Kidney epithelial cell (primary cell): ENCODE data around the gene OR1I1. TPM values are rescaled to one million over a fixed set of nuclear protein-coding genes. Genes with fewer than 3 reads are reported as not detected.

Source experiments
- DNase-seq: peaks from one replicate; pipeline ENCODE4 v3.0.0-alpha.2; 2010; ENCODE audit warnings: low read depth
- H3K27me3 ChIP-seq: 2 replicates; pipeline ENCODE4 v1.6.0; 2011; ENCODE audit warnings: low read length; ENCODE audit not compliant: control insufficient read depth, insufficient read depth
- H3K36me3 ChIP-seq: 2 replicates; pipeline ENCODE4 v1.5.1; 2011; ENCODE audit warnings: low read length; ENCODE audit not compliant: control insufficient read depth, insufficient read depth
- H3K4me3 ChIP-seq: 2 replicates; pipeline ENCODE4 v1.5.1; 2011; ENCODE audit warnings: low read depth, mild to moderate bottlenecking, control low read depth, low read length
- total RNA-seq: library from RNA; depleted of rRNA; stranded (reverse); fragments of >200 nt; gene quantifications from 2 replicates; pipeline ENCODE4 v1.2.3, GENCODE V29; 2015
- TF ChIP-seq, protein P1 (sequence below): IDR thresholded peaks from 2 replicates; pipeline ENCODE4 v1.5.1; 2011; ENCODE audit warnings: mild to moderate bottlenecking, moderate library complexity, low read length, control low read depth, inconsistent platforms; ENCODE audit not compliant: insufficient read depth, poor library complexity, severe bottlenecking

The OR1I1 gene
- total RNA-seq, 1 donor from 2014 or later: not detected

GRCh38 chr19:15141143-15141542 lies 59.1 kb downstream of the OR1I1 start:
- Histone ChIP-seq H3K36me3 (no peaks in the 10 kb centered on the region), H3K4me3 (no peak overlapping the region), H3K27me3 (no peaks in the 10 kb centered on the region)
- DNase-seq: no peak
- TF ChIP-seq, protein P1, sequence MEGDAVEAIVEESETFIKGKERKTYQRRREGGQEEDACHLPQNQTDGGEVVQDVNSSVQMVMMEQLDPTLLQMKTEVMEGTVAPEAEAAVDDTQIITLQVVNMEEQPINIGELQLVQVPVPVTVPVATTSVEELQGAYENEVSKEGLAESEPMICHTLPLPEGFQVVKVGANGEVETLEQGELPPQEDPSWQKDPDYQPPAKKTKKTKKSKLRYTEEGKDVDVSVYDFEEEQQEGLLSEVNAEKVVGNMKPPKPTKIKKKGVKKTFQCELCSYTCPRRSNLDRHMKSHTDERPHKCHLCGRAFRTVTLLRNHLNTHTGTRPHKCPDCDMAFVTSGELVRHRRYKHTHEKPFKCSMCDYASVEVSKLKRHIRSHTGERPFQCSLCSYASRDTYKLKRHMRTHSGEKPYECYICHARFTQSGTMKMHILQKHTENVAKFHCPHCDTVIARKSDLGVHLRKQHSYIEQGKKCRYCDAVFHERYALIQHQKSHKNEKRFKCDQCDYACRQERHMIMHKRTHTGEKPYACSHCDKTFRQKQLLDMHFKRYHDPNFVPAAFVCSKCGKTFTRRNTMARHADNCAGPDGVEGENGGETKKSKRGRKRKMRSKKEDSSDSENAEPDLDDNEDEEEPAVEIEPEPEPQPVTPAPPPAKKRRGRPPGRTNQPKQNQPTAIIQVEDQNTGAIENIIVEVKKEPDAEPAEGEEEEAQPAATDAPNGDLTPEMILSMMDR: no peak

DNA sequence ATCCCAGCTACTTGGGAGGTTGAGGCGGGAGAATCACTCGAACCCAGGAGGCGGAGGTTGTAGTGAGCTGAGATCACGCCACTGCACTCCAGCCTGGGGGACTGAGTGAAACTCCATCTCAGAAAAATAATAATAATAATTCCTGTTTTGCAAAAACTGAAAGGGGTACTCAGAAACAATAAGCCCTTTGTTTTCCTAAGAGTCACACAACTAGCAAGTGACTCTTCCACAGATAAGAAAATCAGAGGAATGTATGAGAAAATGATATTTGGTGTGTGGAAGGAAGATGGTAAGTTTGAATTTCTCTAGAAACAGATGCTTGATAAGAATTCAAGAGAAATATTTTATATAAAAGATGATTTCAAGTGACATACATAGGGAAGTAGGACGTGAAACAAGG lies 60.3 kb downstream of the OR1I1 start:
- Histone ChIP-seq H3K4me3 (no peak overlapping the region), H3K36me3 (no peaks in the 10 kb centered on the region), H3K27me3 (no peaks in the 10 kb centered on the region)
- DNase-seq: no peak
- TF ChIP-seq, protein P1: no peak

Other genes starting within 250 kb of the OR1I1 start
- gene OR7A5, start 247.0 kb upstream of the OR1I1 start, total RNA-seq: not detected in 2 replicates
- not detected in 2 replicates for gene OR7C1, start 247.0 kb upstream of the OR1I1 start, total RNA-seq
- gene OR7A10, start 233.3 kb upstream of the OR1I1 start, total RNA-seq: not detected in 2 replicates
- not detected in 2 replicates for gene OR7A17, start 196.1 kb upstream of the OR1I1 start, total RNA-seq
- gene OR7C2, start 140.7 kb upstream of the OR1I1 start, total RNA-seq: not detected in 2 replicates
- not detected in 2 replicates for gene SLC1A6, start 102.3 kb upstream of the OR1I1 start, total RNA-seq
- not detected in 2 replicates for gene CASP14, start 32.7 kb upstream of the OR1I1 start, total RNA-seq
- gene SYDE1, start 25.2 kb downstream of the OR1I1 start, total RNA-seq: 28.4 and 47.0 TPM in 2 replicates
- 32.8 and 34.0 TPM in 2 replicates for gene NOTCH3, start 118.8 kb downstream of the OR1I1 start, total RNA-seq
- gene EPHX3, start 150.2 kb downstream of the OR1I1 start, total RNA-seq: 0.79 and 3.4 TPM in 2 replicates